Skeletal muscle tissue (tissue), 4 donors: ENCODE results near the gene PDZD7. TPM values are rescaled to one million over a fixed set of nuclear protein-coding genes. Genes with fewer than 3 reads are reported as not detected.

ENCODE experiments used
- H3K27ac ChIP-seq: one replicate; pipeline ENCODE4 v1.7.0; 2013; ENCODE audit warnings: mild to moderate bottlenecking, low read depth, low read length, inconsistent platforms
- H3K27me3 ChIP-seq, 3 donors: one replicate each; pipeline ENCODE4 v1.7.0; 2013; ENCODE audit warnings: low read length in 3 of 3; ENCODE audit not compliant: control insufficient read depth in 3 of 3, insufficient read depth in 3 of 3
- H3K36me3 ChIP-seq, 3 donors: one replicate each; pipeline ENCODE4 v1.7.0; 2013; ENCODE audit warnings: low read length in 3 of 3; ENCODE audit not compliant: control insufficient read depth in 3 of 3, insufficient read depth in 3 of 3
- H3K4me1 ChIP-seq, 3 donors: one replicate each; pipeline ENCODE4 v1.7.0; 2013; ENCODE audit warnings: low read length in 3 of 3, mild to moderate bottlenecking in 3 of 3; ENCODE audit not compliant: control insufficient read depth in 3 of 3, insufficient read depth in 3 of 3
- H3K4me3 ChIP-seq, 3 donors: one replicate each; pipeline ENCODE4 v1.7.0; 2013; ENCODE audit warnings: low read length in 3 of 3
- H3K9ac ChIP-seq, 3 donors: one replicate each; pipeline ENCODE4 v1.7.0; 2013; ENCODE audit warnings: low read length in 3 of 3, mild to moderate bottlenecking in 3 of 3, moderate library complexity in 2 of 3, low read depth in 1 of 3
- H3K9me3 ChIP-seq, 3 donors: one replicate each; pipeline ENCODE4 v1.7.0; 2013; ENCODE audit warnings: low read length in 3 of 3; ENCODE audit not compliant: control insufficient read depth in 3 of 3
- total RNA-seq: library from RNA; depleted of rRNA; stranded (reverse); fragments of >200 nt; gene quantifications from one replicate; pipeline ENCODE4 v1.2.3, GENCODE V29; 2014
- donor health status: Osteomylitis.

PDZD7 gene
- 1.0 TPM for total RNA-seq

DNA sequence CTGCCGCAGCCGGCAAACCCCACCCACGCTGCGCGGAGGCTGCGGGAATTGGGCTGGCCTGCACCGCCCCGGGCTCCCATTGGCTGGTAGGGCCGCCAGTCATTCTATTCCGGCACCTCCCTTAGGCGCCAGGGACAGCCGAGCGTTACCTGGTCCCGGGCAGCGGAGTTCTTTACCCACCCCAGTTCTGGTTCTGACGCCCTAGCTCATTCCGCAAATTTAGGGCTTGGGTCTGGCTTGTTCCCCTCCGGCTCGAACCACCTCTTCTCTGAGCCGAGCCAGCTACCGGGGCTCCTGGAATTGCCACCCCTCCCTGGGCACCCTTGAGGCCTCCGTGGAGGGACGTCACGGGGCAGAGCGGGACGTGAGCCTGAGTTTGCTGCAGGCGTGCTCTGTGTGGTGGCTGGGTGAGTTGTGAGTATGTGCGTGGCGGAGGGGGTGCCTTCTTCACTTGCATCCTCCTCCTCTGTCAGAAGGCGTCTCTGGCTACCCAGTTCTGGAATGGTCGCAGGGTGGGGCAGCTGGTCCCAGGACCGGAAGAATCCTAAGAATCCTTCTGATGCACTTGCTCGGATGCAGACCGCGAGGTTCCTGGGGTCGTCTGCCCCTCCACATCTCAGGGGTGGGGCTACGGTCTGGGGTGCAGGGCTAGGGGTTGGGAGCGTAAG is at the start of gene PDZD7, which contains the start of gene SFXN3:
Gene PDZD7 (minus strand): TSS at position 2 of the 668 bp plus-strand sequence. CDS start 910 bp downstream, outside the sequence.
Gene SFXN3 (plus strand): TSS at position 107 of the 668 bp plus-strand sequence. CDS start 3,461 bp downstream, outside the sequence.
- Histone ChIP-seq H3K27ac (peak within 1 kb of the TSS; percentile 91), H3K4me3 (peak within 1 kb of the TSS; percentile 88 to 89 (median 88)), H3K9ac (peak within 1 kb of the TSS; percentile 63 to 87 (median 84)), H3K9me3 (no peaks in the 10 kb centered on the region), H3K4me1 (peaks cover 23 to 32% (median 29%) of the 10 kb centered on the region in 3 donors), H3K36me3 (peaks cover 15 to 16% (median 16%) of the 10 kb centered on the region in 3 donors), H3K27me3 (no peaks in the 10 kb centered on the region)

DNA sequence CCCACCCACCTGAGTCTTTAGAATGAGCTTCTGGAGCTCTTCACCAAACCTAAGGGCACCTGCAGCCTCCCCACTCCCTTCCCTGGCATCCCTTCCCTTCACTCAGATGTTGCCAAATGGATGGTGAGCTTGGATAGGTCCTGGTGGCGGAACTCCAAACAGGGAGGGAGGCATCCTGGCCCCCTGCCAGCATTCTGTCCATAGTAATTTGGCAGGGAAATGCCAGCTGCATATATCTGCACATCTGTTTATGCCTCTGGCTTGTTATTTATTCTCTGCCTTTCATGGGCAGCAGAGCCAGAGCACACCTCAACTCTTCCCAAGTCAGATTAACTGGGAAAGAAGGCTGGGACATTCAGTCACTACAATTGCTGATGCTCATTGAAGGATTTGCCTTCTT is 48.9 kb upstream of the PDZD7 start:
- Histone ChIP-seq H3K27ac (no peak overlapping the region), H3K9me3 (no peaks in the 10 kb centered on the region), H3K4me3 (no peak overlapping the region), H3K27me3 (peaks cover 30 to 51% (median 35%) of the 10 kb centered on the region in 3 donors), H3K36me3 (no peaks in the 10 kb centered on the region), H3K4me1 (no peaks in the 10 kb centered on the region), H3K9ac (no peak overlapping the region)

DNA sequence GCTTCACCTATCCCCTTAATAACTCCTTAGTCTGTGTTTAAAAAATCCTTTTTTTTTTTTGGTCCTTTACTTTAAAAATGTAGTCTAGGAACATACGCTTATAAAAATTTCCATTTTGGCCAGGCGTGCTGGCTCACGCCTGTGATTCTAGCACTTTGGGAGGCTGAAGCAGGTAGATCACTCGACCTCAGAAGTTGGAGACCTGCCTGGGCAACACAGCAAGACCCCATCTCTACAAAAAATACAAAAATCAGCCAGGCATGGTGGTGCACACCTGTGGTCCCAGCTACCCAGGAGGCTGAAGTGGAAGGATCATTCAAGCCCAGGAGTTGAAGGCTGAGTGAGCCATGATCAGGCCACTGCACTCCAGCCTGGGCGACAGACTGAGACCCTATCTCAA is 45.7 kb upstream of the PDZD7 start:
- Histone ChIP-seq H3K27me3 (peaks cover 33 to 50% (median 49%) of the 10 kb centered on the region in 3 donors), H3K9ac (no peak overlapping the region), H3K9me3 (no peaks in the 10 kb centered on the region)

DNA sequence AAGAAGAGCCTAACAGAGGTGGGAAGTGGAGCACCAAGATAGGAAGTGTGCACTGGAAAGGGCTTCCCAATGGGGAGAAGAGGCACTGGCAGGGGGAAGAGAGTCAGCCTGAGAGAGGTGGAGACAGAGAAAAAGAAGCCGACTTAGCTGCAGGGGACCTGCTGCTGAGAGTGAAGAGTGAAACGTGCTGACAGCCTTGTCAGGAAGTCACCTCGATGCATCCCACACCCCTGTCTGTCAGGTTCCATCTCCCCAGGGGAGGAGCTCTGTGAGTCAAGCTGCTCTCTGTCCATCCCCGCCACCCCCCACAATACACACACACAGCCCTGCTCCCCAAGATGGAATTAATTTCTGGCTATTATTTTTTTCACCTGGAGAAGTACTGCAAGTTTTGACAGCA is 44.8 kb upstream of the PDZD7 start:
- Histone ChIP-seq H3K9ac (no peak overlapping the region), H3K4me1 (no peaks in the 10 kb centered on the region), H3K27me3 (peaks cover 33 to 47% (median 44%) of the 10 kb centered on the region in 3 donors), H3K9me3 (no peaks in the 10 kb centered on the region), H3K36me3 (no peaks in the 10 kb centered on the region), H3K27ac (no peak overlapping the region), H3K4me3 (no peak overlapping the region)

More for the DNA sequence above, 45.7 kb upstream of the PDZD7 start:
- Histone ChIP-seq H3K27ac (no peak overlapping the region), H3K4me1 (no peaks in the 10 kb centered on the region), H3K4me3 (no peak overlapping the region), H3K36me3 (no peaks in the 10 kb centered on the region)

DNA sequence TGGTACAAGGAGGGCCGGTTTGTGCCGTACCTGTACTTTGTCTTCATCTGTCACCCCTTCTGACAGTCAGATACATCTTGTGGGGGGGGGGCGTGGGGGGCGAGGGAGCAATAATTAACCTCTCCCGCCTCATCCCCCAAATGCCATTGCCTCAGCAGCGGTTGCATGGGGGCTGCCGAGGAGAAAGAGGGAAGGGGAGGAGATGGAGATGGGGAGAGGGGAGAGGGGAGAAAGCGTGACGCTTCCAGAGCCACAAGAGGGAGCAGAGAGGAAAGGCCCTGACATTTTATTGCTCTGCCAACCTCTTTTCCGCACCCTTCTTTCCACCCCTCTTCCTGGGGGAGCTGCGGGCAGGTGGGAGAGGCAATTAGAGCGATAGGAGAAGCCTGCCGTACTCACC is 42.7 kb upstream of the PDZD7 start:
- H3K27me3 ChIP-seq: peaks cover 28 to 50% (median 35%) of the 10 kb centered on the region in 3 donors
- no peak overlapping the region for H3K9ac ChIP-seq
- no peak overlapping the region for H3K27ac ChIP-seq

DNA sequence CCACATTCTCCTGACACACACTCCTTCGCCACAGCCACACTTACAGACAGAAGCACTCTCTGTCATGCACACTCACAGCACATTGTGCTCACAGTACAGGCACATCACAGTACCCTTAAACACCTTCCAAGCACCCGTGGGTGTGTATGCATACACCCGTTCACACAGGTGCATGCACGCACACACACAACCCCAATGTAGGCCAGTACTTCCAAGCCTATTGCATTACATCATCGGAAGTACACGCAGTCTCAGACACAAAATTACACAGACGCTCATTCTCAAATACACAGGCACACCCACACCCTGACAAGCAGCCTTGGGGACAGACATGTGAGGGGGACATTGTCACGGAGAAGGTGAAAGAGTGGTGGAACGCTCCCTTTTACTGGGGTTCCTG is 42.0 kb upstream of the PDZD7 start:
- Histone ChIP-seq H3K9me3 (no peaks in the 10 kb centered on the region), H3K9ac (no peak overlapping the region), H3K4me1 (no peaks in the 10 kb centered on the region), H3K4me3 (no peak overlapping the region), H3K27ac (no peak overlapping the region), H3K36me3 (no peaks in the 10 kb centered on the region), H3K27me3 (peaks cover 28 to 50% (median 29%) of the 10 kb centered on the region in 3 donors)

More for the DNA sequence above, 42.7 kb upstream of the PDZD7 start:
- Histone ChIP-seq H3K4me1 (no peaks in the 10 kb centered on the region), H3K4me3 (no peak overlapping the region), H3K9me3 (no peaks in the 10 kb centered on the region), H3K36me3 (no peaks in the 10 kb centered on the region)

DNA sequence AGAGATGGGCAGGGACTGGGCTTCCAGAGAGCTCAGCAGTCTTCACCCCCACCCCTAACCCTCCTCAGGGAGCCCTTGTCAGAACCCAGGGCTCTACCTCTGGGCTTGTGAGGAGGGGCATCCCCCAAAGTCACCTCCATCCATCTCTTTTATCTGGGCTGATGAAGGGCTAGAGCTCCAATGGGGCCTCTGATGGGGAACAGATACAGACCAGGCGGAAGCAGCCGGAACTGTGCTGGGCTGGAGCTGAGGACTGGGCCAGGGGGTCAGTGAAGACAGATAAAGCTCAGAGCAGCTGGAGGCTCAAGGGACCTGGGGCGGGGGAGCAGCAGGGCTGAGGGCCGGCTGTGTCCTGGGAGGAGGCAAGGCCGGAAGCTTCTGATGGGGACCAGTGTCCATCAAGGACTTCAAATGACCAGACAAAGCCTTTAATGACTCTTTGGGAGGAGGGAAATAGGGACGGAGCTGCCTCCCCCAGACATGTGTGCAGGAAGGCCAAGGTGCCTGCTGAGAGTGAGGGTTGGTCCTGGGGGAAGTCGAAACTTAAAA is 41.0 kb upstream of the PDZD7 start:
- no peaks in the 10 kb centered on the region for H3K36me3 ChIP-seq
- H3K4me3 ChIP-seq: no peak overlapping the region
- H3K9ac ChIP-seq: no peak overlapping the region
- H3K9me3 ChIP-seq: no peaks in the 10 kb centered on the region
- H3K27ac ChIP-seq: no peak overlapping the region
- peaks cover 6 to 7% (median 7%) of the 10 kb centered on the region in 3 donors for H3K4me1 ChIP-seq
- peaks cover 29 to 57% (median 33%) of the 10 kb centered on the region in 3 donors for H3K27me3 ChIP-seq

DNA sequence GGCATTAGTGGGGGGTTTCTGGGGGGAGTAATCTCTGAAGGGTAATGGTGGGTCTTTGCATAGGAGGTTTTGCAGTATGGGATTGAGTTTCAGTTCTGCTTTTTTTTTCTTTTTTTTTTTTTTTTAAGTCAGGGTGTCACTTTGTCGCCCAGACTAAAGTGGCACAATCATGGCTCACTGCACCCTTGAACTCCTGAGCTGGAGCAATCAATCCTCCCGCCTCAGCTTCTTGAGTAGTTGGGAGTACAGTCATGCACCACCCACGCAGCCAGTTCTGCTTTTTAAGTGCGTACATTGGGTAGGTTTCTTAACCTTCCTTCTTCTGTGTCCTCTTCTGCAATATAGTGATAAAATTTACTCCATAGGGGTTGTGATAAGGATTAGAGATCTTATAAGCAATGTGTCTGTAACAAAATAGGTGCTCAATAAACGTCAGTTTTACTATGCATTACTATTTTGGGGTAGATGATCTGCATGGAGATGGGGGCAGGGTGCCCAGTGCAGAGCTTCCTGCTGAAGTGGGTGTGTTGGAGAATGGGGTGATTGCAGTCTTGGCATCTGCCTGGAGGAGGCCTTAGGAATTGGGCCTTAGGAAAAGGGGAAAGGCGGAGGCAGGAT is 40.4 kb upstream of the PDZD7 start:
- H3K4me1 ChIP-seq: peaks cover 10 to 12% (median 10%) of the 10 kb centered on the region in 3 donors
- no peaks in the 10 kb centered on the region for H3K9me3 ChIP-seq
- H3K27ac ChIP-seq: no peak overlapping the region
- H3K4me3 ChIP-seq: no peak overlapping the region
- H3K36me3 ChIP-seq: no peaks in the 10 kb centered on the region
- peaks cover 28 to 56% (median 37%) of the 10 kb centered on the region in 3 donors for H3K27me3 ChIP-seq
- no peak overlapping the region for H3K9ac ChIP-seq

DNA sequence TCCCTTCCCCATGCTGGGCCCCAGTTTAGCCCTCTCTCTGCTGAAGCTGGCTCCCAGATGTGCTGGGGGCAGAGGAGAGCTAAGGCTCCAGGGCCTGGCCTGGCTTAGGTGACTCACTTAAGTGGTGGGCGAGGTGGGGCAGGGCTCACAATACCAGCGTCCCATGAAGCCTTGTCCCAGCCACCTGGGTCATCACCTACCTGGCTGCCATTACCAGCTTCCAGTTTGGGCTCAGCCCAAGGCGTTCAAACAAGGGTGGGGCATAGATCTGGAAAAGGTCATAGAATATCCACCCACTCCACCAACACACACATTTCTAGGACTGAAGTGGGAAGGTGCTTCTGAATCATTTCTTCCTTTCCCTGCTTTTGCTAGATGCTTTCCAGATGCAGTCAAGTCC is 39.2 kb upstream of the PDZD7 start:
- Histone ChIP-seq H3K9me3 (no peaks in the 10 kb centered on the region), H3K9ac (no peak overlapping the region), H3K27me3 (peaks cover 18 to 56% (median 38%) of the 10 kb centered on the region in 3 donors), H3K27ac (no peak overlapping the region), H3K36me3 (no peaks in the 10 kb centered on the region), H3K4me1 (peaks cover 21 to 22% (median 21%) of the 10 kb centered on the region in 3 donors), H3K4me3 (no peak overlapping the region)

DNA sequence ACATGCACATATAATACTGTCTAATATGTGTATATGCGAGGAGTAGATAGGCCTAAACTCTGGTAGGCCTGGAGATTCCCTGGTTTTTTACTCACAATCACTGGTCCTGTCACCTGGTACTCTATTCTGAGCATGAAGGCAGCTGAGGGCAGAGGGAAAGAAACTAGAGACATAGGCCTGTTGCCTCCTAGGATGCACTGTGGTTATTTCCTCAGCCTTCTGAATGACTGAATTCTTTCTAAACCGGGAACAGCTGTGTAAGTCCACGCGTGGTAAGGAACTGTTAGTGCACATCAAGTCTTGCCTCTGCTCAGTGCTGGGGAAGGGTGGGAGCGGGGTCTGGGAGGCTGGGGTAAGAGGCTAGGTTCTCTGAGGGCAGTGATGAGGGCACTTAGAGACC is 38.5 kb upstream of the PDZD7 start:
- no peak overlapping the region for H3K9ac ChIP-seq
- peaks cover 18 to 62% (median 44%) of the 10 kb centered on the region in 3 donors for H3K27me3 ChIP-seq
- peaks cover 21 to 28% (median 22%) of the 10 kb centered on the region in 3 donors for H3K4me1 ChIP-seq
- no peak overlapping the region for H3K27ac ChIP-seq
- H3K4me3 ChIP-seq: no peak overlapping the region
- no peaks in the 10 kb centered on the region for H3K36me3 ChIP-seq
- no peaks in the 10 kb centered on the region for H3K9me3 ChIP-seq
